Jurkat, Clone E6-1 (cell line): ENCODE data around the gene POLR2H. TPM values are rescaled to one million over a fixed set of nuclear protein-coding genes. Genes with fewer than 3 reads are reported as not detected.
A peak's percentile ranks its signal among the peaks of the same experiment; 100 is the strongest.

ENCODE experiments used
- DNase-seq: peaks from one replicate; pipeline ENCODE4 v3.0.0-alpha.2; 2011; ENCODE audit warnings: low read depth, low spot score
- H3K4me3 ChIP-seq: 2 replicates; pipeline ENCODE4 v1.5.1; 2011; ENCODE audit warnings: mild to moderate bottlenecking, low read length, control low read depth, moderate library complexity
- polyA plus RNA-seq: library from polyadenylated mRNA; unstranded; fragments of >200 nt; gene quantifications from one replicate; pipeline ENCODE4 v1.2.1, GENCODE V29; 2012; ENCODE audit warnings: missing spikeins; ENCODE audit not compliant: insufficient read length, insufficient read depth

Gene POLR2H
- polyA plus RNA-seq: 225 TPM

DNA sequence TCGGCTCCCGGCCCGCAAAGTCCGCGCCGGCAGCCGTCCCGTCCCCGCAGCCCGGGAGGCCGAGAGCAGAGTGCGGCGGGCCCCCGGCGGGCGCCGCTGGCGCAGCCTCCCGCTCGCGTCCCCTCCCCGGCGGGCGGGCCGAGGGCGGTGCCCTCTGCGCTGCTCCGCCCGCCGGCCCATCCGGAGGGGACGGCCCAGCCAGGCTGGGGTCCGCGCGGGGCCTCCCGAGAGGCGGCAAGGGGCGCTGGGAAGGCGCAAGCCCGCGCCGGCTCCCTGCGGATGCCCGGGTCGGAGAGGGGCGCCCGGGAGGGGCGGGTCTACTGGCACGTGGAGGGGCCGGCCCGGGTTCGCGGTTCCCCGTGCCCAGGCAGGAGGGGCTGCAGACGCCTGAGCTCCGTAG is at the start of gene POLR2H, which contains the start of gene CLCN2:
Gene POLR2H, plus strand, starts transcription at position 179 of the 400 bp plus-strand sequence. CDS start 1,783 bp downstream, outside the sequence.
Gene CLCN2, minus strand, starts transcription at position 74 of the 400 bp plus-strand sequence. CDS start 126 bp downstream, outside the sequence.
- peak within 1 kb of the TSS; percentile 95 for H3K4me3 ChIP-seq
- DNase-seq: no peak

DNA sequence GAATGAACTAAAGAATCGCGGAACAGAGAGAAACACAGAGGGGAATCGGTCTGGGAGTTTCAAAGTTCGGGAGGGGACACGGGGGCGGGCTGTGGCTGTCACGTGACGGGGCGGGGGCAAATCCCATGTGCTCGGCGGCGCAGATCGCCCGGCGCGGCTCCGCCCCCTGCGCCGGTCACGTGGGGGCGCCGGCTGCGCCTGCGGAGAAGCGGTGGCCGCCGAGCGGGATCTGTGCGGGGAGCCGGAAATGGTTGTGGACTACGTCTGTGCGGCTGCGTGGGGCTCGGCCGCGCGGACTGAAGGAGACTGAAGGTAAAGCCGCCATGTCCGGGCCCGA is 47.2 kb upstream of the POLR2H start, which contains the start of gene EIF4G1:
Gene EIF4G1, plus strand, starts transcription at position 244 of the 337 bp plus-strand sequence. CDS start 1,191 bp downstream, outside the sequence.
- DNase-seq: peak; percentile 85
- peak within 1 kb of the TSS; percentile 87 for H3K4me3 ChIP-seq

DNA sequence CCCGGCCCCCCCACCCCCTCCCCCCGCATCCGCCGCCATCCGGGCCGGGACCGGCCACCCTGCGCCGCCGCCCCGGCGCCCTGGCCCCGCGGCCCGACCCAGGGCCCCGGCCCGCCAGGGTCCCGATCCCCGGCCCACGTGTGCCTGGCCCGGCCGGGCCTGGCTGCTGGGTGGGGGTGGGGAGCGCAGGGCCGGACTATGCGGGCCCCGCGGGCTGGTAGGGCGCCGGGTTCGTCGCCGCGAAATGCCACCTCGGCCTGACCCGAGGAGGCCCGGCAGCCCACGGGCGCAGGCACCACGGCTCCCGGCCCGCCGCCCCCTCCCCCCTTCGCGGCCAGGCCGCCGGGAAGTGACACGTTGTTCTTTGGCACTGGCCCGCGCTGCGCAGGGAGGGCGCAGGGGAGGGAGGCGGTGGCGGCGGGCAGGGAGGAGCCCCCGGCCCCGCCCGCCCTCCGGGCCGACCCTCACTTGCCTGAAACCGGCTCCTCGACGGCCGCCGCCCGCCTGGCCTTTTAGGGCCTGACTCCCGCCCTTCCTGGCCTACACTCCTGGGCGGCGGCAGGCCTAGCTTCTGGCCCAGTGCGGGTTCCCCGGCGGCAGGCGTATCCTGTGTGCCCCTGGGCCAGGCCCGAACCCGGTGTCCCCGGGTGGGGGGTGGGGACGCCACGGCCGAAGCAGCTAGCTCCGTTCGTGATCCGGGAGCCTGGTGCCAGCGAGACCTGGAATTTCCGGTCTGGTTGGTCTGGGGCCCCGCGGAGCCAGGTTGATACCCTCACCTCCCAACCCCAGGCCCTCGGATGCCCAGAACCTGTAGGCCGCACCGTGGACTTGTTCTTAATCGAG is 46.6 kb upstream of the POLR2H start:
- H3K4me3 ChIP-seq: peak overlapping the region; percentile 87
- DNase-seq: no peak

DNA sequence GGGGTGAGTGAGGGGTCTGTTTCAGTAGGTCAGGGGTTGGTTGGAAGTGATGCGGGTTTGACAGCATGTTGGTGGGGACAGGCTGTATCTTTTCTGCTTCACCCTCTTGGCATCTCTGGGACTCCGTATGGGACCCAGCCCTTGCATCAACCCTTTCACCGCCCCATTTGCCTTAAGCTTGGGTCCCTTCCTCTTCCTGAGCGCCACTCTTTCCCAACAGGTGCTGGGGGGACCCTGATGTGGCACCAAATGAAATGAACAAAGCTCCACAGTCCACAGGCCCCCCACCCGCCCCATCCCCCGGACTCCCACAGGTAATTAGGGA is 46.0 kb upstream of the POLR2H start:
- no peak for DNase-seq
- H3K4me3 ChIP-seq: peak overlapping the region; percentile 87

DNA sequence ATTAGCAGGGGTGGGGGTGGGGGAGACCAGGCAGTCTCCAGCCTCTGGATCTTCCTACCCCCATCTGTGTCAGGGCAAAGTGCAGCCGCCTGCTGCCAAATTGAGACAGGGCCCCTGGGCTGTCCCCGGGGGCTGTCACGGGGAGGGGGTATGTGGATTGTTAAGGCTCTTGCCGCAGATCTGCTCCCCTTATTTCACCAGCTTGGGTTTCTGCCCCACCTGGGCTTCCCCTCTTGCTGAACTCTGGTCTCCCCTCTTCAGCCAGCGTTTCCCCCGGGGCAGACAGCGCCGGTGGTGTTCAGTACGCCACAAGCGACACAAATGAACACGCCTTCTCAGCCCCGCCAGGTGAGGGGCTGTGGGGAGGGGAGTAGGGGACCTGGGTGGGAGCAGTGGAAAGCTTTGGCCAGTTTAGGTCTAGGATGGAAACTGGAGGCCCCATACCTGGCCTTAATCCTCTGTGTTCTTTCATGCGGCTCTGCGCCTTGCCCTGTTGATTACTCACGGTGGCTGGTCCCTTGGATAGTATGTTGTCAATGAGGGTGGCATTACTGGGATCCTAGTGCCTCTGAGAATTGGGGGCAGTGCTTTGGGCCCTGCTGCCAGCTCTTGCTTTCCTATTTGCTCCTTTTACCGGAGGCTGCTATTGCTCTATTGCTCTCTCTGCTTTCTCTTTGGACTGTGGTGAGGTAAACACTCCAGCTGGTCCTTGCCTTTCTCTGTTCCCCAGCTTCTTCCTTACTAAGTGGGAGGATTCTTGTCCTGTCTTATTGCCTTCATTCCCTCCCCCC is 45.4 kb upstream of the POLR2H start:
- H3K4me3 ChIP-seq: peak overlapping the region; percentile 87
- no peak for DNase-seq

DNA sequence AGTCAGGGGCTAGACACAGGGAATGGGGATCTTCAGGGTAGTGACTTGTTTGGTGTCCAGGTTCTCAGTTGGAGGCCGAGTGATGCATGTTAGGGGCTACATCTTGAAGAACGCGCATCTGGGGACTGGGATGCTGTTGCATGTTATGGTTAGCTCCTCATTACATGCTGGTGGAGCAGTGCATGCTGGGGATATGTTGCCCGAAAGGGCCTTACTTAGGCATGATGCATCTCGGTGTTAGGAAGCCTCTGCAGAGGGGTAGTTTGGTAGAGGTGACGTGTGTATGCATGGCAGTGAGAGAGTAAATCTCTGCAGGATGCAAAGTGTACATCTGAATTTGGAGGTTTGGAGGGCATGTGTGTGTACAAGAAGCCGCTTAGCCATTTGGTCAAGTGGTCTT is 44.7 kb upstream of the POLR2H start:
- DNase-seq: no peak
- no peak overlapping the region for H3K4me3 ChIP-seq

DNA sequence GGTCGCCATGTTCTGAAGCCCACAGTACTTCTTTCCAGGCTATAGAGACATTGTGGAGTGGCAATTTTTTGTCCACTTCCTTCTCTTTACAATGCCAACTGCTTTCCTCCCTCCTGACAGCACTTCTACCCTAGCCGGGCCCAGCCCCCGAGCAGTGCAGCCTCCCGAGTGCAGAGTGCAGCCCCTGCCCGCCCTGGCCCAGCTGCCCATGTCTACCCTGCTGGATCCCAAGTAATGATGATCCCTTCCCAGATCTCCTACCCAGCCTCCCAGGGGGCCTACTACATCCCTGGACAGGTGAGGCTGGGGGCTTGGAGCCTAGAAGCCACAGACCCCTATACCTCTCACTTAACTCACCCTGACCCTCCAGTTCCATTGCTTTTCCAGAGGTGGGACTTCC is 44.3 kb upstream of the POLR2H start:
- no peak overlapping the region for H3K4me3 ChIP-seq

DNA sequence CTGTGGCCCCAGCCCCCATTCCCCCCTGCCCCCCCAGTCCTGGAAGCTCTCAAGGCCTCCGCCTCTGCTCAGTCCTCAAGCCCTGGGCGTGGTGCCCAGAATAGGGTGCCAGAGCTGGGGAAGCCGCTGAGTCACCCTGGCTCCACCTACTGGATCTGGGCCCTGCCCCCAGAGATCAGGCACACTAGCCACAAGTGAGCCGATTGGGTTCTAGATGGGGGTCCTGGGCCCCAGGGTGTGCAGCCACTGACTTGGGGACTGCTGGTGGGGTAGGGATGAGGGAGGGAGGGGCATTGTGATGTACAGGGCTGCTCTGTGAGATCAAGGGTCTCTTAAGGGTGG is 41.4 kb upstream of the POLR2H start:
- no peak overlapping the region for H3K4me3 ChIP-seq
- DNase-seq: no peak

More for the DNA sequence above, 44.3 kb upstream of the POLR2H start:
- no peak for DNase-seq

DNA sequence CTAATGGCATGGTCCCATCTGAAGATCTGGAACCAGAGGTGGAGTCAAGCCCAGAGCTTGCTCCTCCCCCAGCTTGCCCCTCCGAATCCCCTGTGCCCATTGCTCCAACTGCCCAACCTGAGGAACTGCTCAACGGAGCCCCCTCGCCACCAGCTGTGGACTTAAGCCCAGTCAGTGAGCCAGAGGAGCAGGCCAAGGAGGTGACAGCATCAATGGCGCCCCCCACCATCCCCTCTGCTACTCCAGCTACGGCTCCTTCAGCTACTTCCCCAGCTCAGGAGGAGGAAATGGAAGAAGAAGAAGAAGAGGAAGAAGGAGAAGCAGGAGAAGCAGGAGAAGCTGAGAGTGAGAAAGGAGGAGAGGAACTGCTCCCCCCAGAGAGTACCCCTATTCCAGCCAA is 39.8 kb upstream of the POLR2H start:
- no peak for DNase-seq
- H3K4me3 ChIP-seq: no peak overlapping the region

DNA sequence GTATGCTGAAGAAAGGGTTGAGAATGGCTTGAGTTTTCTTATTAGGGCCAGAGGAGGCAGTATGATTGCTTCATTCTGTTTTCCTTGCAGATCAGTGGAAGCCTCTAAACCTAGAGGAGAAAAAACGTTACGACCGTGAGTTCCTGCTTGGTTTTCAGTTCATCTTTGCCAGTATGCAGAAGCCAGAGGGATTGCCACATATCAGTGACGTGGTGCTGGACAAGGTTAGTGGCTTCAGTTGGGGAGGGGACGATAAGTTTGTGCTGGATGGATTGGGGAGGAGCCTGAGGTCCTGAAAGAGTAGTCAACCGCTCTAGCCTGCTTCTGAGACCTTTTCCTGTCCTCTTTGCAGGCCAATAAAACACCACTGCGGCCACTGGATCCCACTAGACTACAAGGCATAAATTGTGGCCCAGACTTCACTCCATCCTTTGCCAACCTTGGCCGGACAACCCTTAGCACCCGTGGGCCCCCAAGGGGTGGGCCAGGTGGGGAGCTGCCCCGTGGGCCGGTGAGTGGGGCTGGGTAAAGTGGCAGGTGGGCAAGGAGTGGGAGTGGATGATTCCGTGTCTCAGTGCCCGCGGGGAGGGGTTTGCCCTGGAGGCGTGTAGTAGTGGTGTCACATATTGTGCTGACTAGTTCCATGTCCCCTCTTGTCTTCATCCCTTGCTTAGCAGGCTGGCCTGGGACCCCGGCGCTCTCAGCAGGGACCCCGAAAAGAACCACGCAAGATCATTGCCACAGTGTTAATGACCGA is 38.6 kb upstream of the POLR2H start:
- H3K4me3 ChIP-seq: no peak overlapping the region
- DNase-seq: no peak

DNA sequence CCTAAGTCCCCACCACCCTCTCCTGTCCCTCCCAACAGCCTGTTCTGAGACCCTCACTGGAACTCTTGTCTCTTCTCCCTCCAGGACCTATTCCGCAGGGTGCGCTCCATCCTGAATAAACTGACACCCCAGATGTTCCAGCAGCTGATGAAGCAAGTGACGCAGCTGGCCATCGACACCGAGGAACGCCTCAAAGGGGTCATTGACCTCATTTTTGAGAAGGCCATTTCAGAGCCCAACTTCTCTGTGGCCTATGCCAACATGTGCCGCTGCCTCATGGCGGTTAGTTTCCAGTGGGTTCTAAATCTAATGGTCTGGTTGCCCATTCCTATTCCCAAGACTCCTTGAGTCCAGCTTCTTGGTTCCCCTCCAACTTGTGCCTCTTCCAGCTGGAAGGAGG is 37.8 kb upstream of the POLR2H start:
- H3K4me3 ChIP-seq: no peak overlapping the region
- DNase-seq: no peak

DNA sequence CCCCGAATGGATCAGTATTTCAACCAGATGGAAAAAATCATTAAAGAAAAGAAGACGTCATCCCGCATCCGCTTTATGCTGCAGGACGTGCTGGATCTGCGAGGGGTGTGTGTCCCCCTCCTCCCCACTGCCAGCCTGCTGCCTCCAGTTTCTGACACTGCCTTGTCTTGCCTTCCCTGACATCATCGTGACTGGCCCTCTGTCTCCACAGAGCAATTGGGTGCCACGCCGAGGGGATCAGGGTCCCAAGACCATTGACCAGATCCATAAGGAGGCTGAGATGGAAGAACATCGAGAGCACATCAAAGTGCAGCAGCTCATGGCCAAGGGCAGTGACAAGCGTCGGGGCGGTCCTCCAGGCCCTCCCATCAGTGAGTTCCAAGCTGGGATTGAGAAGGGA is 36.2 kb upstream of the POLR2H start:
- no peak for DNase-seq

DNA sequence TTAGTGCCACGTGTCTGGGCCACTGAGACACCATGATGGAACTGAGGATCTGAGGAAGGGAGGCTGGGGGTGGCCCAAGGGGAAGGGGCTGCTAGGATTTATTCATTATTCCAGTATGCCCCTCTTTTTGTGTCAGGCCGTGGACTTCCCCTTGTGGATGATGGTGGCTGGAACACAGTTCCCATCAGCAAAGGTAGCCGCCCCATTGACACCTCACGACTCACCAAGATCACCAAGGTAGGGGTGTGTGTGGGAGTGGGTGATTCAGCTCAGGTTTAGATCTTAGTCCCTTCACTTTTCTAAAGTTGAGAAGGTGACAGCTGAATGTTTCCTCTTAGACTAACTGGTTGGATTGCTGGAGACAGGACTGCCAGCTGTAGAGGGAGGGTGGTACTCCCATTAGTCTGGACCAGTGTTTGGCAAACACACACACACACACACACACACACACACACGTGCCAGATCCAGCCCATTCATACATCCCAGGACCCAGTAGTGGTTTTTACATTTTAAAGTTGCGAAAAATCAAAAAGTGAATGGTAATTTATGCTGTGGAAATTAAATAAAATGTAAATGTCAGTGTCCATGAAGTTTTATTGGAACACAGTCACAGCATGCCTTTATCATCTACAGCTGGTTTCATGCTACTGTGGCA is 35.7 kb upstream of the POLR2H start:
- H3K4me3 ChIP-seq: no peak overlapping the region
- DNase-seq: no peak

More for the DNA sequence above, 36.2 kb upstream of the POLR2H start:
- H3K4me3 ChIP-seq: no peak overlapping the region

DNA sequence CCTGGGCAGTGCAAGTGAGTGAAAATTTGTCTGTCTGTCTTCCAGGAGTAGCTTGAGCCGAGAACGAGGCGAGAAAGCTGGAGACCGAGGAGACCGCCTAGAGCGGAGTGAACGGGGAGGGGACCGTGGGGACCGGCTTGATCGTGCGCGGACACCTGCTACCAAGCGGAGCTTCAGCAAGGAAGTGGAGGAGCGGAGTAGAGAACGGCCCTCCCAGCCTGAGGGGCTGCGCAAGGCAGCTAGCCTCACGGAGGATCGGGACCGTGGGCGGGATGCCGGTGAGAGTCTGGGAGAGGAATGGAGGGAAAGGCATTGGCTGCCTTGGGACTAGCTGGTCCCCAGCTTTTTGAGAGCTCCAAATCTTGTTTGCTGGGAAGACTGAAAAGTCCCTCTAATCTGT is 34.3 kb upstream of the POLR2H start:
- DNase-seq: no peak
- no peak overlapping the region for H3K4me3 ChIP-seq

DNA sequence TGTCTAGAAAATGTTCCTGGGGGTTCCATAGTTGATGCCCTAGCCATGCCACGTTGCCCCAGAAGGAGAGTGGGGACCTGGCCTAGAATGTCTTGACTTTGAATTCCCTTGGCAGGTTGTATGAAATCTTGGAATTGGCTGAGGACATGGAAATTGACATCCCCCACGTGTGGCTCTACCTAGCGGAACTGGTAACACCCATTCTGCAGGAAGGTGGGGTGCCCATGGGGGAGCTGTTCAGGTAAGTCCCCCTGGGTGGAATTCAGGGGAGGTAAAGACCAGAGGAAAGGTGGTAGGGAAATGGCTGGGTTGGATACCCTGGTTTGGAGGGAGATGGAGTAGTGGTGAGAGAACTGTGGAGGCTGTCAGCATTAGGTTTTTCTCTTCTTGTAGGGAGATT is 33.0 kb upstream of the POLR2H start:
- H3K4me3 ChIP-seq: no peak overlapping the region
- DNase-seq: no peak

DNA sequence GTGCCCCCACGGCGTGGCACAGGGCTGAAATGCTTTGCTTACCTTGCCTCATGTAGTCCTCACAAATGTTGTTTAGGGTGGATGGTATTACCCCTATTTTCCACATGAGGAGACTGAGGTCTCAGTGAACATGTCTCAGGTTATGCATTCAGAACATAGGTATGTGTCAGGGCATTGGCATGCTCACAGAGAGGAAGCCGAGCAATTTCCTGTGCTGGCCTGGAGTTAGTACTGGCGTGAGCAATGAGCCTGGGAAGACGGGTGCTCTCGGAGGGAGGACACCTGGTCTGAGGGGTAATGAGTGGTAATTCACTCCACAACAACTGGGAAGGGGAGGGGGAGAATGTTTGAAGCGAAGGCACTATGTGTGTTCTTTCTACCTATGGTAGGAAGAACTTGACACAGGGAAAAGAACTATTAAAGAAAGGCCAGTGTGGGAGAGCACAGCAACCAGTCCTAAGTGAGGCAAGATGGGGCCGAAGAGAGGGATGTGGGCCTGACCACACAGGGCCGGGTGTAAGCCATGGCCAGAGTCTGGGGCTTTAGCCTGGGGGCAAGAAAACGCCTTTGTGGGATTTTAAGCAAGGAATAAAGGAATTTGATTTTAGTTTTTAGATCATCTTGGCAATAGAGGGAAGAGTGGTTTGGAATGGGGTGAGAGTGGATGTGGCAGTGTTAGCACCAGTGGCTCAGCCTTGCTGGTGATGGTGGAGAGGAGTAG is 29.0 kb upstream of the POLR2H start:
- DNase-seq: no peak
- no peak overlapping the region for H3K4me3 ChIP-seq

DNA sequence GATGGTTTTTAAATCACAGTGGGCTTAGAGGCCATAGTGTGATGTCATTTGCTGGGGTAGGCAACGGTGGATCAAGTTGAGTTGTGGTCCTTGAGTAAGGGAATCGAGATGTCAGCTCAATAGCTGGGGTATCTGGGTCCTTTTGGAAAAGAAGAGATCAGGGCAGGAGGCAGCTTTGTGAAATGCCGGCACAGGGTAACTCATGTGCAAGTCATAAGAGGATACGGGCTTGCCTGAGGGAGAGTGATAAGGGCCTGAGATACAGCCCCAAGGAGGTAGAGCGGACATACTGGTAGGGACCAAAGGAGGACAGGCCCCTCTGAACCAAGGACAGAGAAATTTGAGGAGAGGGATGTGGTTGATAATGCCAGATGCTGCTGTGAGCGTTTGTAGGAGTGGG is 28.3 kb upstream of the POLR2H start:
- DNase-seq: no peak
- no peak overlapping the region for H3K4me3 ChIP-seq

DNA sequence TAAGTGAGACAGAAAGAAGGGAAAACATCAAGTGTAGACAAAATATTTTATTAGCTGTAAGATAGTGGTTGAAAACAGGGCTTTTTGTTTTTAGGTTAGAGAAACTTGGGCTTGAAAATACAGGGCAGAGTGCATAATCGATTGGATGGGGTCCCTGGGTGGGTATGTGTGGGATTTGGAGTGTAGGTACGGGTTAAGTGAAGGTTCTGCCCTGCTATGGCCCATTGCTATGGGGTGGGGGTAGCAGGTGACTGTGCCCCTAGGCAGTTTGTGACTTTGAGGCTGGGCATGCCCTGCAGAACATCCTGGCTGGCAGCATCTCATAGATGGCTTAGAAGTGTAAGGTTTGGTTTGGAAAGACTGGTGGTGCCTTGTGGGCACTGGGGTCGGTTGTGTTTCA is 27.8 kb upstream of the POLR2H start:
- no peak for DNase-seq

More for the DNA sequence above, 27.8 kb upstream of the POLR2H start:
- H3K4me3 ChIP-seq: no peak overlapping the region
